Fibroblast of mammary gland (primary cell): ENCODE results near the gene ZMYM2.

Source experiments
- DNase-seq: peaks from one replicate; pipeline ENCODE4 v3.0.0-alpha.2; 2010; ENCODE audit warnings: low read depth
- H3K4me3 ChIP-seq: 2 replicates; pipeline ENCODE4 v1.5.1; 2011; ENCODE audit warnings: low read depth, mild to moderate bottlenecking, low read length, moderate library complexity; ENCODE audit not compliant: control insufficient read depth
- TF ChIP-seq, protein P1 (sequence below): conservative IDR thresholded peaks from 2 replicates; pipeline ENCODE4 v1.5.1; 2011; ENCODE audit warnings: low read depth, low read length, inconsistent platforms; ENCODE audit not compliant: control insufficient read depth, insufficient read depth

Gene ZMYM2

DNA sequence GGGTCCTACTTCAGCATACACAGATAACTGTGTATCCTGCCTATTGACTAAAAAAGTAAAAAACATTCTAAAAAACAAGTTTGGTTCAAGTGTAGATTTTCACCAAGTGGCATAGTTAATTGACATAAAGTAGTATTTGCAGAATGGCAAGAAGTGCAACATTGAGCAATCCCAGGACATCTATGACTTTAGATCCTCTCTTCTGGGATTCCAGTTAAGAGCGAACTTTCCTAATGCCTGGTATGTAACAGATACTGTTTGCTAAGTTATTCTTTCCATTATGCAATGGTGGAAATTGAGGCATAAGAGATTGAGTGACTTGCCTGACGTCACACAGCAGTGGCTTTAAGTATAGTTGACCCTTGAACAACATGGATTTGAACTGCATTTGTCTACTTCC is 96.1 kb downstream of the ZMYM2 start:
- H3K4me3 ChIP-seq, result no peak overlapping the region
- DNase-seq, result no peak
- TF ChIP-seq, protein P1, sequence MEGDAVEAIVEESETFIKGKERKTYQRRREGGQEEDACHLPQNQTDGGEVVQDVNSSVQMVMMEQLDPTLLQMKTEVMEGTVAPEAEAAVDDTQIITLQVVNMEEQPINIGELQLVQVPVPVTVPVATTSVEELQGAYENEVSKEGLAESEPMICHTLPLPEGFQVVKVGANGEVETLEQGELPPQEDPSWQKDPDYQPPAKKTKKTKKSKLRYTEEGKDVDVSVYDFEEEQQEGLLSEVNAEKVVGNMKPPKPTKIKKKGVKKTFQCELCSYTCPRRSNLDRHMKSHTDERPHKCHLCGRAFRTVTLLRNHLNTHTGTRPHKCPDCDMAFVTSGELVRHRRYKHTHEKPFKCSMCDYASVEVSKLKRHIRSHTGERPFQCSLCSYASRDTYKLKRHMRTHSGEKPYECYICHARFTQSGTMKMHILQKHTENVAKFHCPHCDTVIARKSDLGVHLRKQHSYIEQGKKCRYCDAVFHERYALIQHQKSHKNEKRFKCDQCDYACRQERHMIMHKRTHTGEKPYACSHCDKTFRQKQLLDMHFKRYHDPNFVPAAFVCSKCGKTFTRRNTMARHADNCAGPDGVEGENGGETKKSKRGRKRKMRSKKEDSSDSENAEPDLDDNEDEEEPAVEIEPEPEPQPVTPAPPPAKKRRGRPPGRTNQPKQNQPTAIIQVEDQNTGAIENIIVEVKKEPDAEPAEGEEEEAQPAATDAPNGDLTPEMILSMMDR, result no peak

DNA sequence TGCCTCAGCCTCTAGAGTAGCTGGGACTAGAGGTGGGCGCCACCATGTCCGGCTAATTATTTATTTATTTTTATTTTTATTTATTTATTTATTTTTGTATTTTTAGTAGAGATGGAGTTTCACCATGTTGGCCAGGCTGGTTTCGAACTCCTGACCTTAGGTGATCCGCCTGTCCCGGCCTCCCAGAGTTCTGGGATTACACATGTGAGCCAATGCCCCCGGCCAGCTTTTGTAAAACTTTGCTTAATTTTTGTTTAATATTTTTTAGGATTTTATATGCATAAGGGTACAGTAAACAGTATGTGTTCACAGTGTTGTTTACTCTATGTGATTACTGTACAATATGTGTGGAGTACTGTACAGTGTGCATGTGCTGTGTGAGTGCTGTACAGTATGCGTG is 98.7 kb downstream of the ZMYM2 start:
- DNase-seq, result no peak
- no peak overlapping the region for H3K4me3 ChIP-seq
- TF ChIP-seq, protein P1, result no peak

DNA sequence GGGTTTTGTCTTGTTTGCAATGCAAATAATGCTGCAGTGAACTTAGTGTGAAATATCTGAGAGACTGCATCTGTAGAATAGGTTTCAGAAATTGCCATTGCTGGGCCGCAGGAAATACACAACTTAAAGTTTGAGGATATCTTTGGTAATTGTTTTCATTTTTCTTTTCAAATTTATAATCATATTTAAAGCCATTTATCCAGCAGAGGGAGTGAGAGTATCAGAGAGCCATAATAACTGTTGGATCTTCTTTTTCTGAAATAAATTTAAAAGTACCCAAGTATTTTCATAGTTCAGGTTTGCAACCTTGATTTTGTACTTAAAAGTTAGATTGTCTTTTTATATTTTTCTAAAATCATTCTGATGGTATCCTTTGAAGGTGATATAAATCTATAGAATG is 99.4 kb downstream of the ZMYM2 start:
- DNase-seq, result no peak

DNA sequence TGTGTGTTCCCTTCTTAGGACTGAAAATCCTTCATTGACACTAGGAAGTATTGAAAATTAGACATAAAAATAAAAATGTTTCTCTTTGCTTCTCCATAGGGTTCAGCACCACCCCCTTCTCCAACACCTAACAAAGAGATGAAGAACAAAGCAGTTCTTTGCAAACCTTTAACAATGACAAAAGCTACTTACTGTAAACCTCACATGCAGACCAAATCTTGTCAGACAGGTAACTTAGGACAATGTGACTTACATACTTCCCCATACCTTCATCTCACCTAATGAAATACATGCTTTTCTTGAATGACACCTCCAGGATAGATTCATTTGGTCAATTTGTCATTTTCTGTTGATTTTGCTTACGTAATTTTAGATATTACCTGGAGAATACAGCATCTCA is 99.9 kb downstream of the ZMYM2 start:
- H3K4me3 ChIP-seq, result no peak overlapping the region

More for the DNA sequence above, 99.4 kb downstream of the ZMYM2 start:
- TF ChIP-seq, protein P1, result peak; percentile 18
- H3K4me3 ChIP-seq, result no peak overlapping the region

DNA sequence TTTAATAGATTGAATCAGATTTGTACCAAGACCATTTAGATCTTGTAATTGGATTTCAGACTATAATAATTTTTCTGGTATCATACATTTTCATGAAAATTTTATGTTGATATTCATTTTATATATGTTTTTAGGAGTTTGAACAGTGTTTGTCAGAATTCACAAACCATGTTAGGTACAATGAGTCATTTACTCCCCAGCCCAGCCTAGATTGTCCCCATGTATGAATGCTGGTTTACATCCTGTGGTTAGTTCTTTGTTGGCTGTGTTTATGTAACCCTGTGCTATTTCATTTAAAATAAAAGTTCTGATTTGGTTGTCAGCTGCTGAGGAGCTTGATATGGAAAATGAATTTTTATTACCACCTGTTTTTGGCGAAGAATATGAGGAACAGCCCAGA is 105.6 kb downstream of the ZMYM2 start:
- H3K4me3 ChIP-seq, result no peak overlapping the region
- DNase-seq, result peak; percentile 18

More for the DNA sequence above, 99.9 kb downstream of the ZMYM2 start:
- DNase-seq, result no peak
- TF ChIP-seq, protein P1, result no peak

DNA sequence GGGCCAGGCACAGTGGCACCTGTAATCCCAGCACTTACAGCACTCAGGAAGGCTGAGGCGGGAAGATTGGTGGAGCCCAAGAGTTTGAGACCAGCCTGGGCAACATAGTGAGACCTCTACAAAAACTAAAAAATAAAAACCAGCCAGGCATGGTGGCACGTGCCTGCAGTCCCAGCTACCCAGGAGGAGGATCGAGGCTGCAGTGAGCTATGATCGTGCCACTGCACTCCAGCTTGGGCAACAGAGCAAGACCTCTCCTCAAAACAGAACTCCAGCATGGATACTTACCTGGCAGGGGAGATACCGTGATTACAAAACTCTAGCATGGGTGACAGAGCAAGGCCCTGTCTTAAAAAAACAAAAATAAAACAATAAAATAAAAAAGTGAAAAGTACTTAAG is 107.0 kb downstream of the ZMYM2 start:
- no peak for DNase-seq
- TF ChIP-seq, protein P1, result no peak
- H3K4me3 ChIP-seq, result no peak overlapping the region

More for the DNA sequence above, 105.6 kb downstream of the ZMYM2 start:
- TF ChIP-seq, protein P1, result no peak

DNA sequence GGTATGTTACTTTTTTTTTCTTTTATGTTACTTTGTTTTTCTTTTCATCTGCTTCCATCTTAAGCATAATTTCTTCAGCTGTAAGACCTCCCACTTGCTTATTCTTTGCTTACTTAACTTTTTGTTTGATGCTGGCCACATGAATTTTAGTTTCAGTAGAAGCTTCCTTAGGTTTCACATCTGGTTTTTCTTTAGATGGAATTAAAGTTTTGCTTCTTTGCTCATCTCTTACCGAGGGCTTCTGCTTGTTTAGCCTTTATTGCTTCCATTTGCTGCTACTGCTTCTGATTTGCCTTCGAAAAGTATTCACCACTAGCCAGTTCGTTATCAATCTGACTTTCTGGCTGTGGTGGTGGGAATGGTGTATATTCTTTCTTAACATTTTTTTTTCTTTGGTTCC is 111.4 kb downstream of the ZMYM2 start:
- H3K4me3 ChIP-seq, result no peak overlapping the region
- no peak for DNase-seq
- TF ChIP-seq, protein P1, result no peak
